GM21515 (cell line): ENCODE results near the gene CENPP.

ENCODE experiments used
- ATAC-seq: cut with Tn5 transposase; IDR thresholded peaks from one replicate; pipeline ENCODE4 v1.9.1; 2021; ENCODE audit not compliant: unreplicated experiment

The CENPP gene

GRCh38 chr9:92422611-92423338 lies 97.0 kb downstream of the CENPP start:
- no peak for ATAC-seq

DNA sequence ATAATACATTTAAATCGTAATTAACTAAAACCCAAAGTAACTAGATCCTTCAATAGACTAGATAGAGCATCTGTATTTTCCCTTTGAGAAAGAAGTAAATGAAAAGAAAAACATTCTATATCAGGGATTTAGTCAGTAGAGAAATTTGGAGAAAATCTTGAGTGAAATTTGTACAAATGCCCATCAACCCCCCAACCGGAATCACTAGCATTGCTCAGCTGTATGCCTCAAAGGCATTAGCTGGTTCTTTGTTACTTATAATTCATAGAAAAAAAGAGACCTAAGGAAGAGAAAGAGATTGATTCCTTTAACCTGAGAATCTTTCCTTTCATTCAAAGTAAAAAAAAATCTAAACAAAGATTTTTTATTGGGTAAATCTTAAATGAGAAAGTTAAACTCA lies 97.9 kb downstream of the CENPP start:
- ATAC-seq: no peak

DNA sequence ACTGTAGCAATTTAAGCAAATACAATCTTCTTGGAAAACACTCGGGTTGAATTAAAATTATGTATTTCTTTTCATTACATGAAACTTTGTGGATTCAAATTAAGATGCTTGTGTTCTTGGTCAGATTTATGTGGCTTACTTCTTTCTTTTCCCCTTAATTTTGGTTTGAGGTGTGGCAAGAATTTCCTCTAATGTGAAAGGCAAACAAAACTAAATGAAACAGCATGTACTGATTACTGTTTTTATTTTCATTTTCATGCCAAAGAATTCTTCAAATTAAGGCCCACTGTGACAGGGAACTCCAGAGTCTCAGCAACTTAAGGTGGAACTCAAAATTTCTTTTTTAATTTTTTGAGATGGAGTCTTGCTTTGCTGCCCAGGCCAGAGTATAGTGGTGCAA lies 98.6 kb downstream of the CENPP start, which contains the start of gene OMD:
OMD (minus strand) TSS at position 132 of the 400 bp plus-strand sequence. CDS start 6,913 bp downstream, outside the sequence.
- ATAC-seq: no peak

- no peak for ATAC-seq
Observed at GRCh38 chr9:92425474-92425873, 99.7 kb downstream of the CENPP start.

DNA sequence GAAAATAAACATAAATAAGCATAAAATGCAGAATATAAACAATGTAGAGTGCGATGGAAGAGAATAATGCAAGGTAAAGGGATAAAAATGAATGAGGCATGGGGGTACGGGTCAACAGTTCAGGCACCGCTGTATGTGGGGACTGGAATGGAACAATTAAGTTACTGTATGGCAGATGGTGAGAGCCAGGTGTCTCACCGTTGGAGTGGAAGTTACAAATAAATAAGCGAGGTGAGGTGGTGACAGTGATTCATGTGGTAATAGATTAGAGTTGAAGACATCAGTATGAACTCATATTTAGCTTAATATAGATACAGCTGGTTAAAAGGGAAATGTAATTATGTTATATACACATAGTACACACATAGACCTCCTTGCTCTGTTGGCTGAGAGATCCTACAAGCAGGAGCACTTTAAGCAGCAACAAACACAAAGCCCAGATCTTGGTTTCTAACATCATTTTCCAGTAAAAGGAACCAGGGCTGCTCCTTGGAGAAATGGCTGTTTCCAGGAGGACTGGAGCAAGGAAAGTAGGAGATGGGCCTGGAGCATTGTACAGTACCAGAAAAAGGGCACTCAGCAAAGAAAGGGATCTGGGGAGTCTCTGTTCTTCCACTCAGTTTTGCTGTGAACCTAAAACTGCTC lies 100.9 kb downstream of the CENPP start:
- no peak for ATAC-seq

GRCh38 chr9:92429836-92430235 lies 104.1 kb downstream of the CENPP start:
- no peak for ATAC-seq

- ATAC-seq: no peak
Observed at GRCh38 chr9:92432350-92432749, 106.6 kb downstream of the CENPP start.

DNA sequence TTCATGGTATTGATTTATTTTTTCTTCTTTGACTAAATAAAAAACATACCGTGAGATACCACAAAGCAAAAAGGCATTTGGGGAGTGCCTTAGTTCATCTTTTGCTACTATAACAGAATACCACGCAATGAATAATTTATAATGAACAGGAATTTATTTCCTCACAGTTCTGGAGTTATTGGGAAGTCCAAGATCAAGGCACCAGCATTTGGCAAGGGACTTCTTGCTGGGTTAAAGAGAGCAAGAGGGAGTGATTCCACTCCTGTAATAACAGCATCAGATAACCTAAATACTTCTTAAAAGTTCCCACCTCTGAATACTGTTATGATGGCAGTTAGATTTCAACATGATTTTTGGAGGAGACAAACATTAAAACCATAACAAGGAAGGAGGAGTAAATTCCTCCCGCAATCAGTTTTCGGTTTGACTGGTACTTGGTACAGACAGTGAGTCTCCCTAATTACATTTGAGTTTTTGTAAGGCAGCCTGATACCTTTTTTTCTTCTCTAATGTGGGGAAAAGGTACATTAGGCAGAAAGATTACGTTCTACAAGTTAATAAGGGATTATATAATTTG lies 107.3 kb downstream of the CENPP start:
- no peak for ATAC-seq

GRCh38 chr9:92435263-92435662 lies 109.5 kb downstream of the CENPP start:
- no peak for ATAC-seq

DNA sequence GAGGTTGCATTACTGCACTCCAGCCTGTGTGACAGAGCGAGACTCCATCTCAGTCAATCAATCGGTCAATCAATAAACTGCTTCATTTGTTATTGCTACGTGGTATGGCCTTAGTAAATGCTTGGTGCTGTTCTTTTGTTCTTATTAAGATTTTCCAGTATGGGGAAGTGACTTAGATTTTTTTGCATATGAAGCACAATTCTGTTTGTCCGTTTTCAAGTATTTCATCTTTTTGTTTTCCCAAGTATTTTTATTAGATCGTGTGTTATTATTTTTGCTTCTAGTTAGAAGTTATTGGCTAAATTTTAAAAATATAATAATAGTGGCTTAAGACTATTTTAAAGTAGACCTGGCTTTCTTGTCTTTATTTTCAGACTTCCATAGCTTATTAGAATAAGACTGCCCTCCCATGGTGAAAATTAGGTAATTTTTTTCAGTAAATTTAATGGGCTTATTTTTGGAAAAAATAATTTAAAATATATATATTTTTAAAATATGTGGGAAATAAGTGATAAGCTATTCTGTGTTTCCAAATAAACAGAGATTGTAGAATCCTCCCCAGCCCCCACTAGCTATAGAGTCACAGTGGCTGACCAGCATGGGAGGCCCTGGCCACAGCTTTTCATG lies 113.3 kb downstream of the CENPP start:
- ATAC-seq: no peak

DNA sequence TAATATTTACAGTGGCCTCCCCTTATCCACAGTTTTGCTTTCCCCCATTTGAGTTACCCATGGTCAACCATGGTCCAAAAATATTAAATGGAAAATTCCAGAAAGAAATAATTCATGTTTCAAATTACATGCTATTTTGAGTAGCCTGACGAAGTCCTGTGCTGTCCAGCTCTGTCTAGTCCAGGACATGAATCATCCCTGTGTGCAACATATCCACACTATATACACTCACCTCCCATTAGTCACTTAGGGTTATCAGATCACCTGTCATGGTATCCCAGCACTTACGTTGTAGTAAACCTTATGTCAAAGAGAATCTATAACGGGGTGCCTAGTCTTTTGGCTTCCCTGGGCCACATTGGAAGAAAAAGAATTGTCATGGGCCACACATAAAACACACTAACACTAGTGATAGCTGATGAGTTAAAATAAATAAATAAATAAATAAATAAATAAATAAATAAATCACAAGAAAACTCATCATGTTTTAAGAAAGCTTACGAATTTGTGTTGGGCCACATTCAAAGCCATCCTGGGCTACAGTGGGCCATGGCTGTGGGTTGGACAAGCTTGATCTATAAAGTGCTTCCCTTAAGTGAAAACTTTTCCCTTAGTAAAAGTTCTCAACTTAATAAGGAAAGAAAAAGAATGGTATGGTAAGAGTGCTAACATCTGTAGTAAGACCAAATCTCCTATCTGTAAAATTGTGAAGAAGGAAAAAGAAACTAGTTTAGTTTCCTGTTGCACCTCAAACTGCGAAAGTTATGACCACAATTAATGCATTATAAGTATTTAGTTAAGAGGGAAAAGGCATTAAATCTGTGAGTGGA lies 114.4 kb downstream of the CENPP start:
- no peak for ATAC-seq

DNA sequence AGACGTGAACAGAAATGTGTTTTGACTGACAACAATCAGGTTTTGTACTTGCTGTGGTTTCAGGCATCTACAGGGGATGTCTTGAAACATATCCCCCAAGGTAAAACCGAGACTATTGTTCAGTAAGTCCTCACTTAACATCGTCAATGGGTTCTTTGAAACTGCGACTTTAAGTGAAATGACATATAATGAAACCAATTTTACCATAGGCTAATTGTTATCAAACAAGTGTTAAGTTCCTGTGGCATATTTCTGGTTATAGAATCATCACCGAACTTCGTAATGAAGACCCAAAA lies 114.9 kb downstream of the CENPP start:
- ATAC-seq: no peak

GRCh38 chr9:92444841-92445240 lies 119.1 kb downstream of the CENPP start:
- ATAC-seq: no peak

- ATAC-seq: no peak
Observed at GRCh38 chr9:92446536-92446935, 120.8 kb downstream of the CENPP start.

DNA sequence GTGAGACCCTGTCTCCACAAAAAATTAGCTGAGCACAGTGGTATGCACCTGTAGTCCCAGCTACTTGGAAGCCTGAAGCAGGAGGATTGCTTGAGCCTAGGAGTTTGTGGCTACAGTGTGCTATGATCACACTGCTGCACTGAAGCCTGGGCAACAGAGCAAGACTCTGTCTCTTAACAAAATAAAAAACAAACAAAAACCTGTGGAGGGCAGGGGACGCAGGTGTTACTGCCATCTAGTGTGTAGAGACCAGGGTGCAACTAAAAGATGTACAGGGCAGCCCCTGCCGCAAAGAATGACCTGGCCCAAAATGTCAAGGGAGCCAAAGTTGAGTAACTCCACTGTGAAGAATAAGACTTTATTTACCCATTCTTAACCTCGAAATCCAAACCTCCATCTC lies 129.5 kb downstream of the CENPP start:
- no peak for ATAC-seq

- no peak for ATAC-seq
Observed at GRCh38 chr9:92457576-92457975, 131.8 kb downstream of the CENPP start.

GRCh38 chr9:92463387-92463786 lies 137.6 kb downstream of the CENPP start:
- ATAC-seq: no peak

DNA sequence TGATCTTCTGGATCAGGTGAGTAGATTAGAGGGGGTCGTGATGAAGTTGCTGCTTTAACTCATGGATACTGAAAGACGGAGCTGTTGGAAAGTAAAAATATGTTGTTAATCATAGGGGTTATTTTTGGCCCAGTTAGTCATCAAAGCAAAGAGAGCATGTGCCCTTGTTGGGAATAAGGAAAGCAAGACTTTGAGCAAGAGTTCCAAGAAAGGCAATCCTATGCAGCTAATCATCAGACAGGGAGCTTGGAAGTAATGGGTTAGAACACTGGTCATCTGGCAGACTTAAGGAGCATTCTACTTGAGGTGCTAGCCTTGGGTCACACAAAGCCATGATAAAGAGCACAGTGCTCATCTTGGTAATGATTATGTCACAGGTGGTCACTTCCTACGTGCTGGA lies 138.2 kb downstream of the CENPP start:
- no peak for ATAC-seq

- ATAC-seq: no peak
Observed at GRCh38 chr9:92467041-92467440, 141.3 kb downstream of the CENPP start.

- no peak for ATAC-seq
Observed at GRCh38 chr9:92467511-92467910, 141.8 kb downstream of the CENPP start.

DNA sequence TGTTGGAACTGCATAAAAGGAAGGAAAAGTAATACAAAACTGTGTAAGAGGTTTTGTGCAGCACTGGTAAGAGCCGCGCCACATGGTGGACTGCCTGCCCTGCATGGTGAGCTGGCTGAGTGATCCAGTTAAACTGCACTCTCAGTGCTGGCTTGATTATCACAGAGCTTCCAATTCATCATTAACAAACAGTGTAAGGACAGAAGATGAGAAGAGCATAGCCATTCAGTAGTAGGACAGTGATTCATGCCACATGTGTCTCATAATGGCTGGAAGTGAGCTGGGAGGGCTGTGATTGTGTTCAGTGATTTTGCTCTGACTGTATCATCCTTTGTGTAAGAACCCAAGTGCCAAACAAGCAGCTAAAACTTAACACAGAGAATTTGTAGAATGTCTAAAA lies 142.5 kb downstream of the CENPP start:
- ATAC-seq: no peak
